Measurements from ENCODE around the gene GLUL.

DNA sequence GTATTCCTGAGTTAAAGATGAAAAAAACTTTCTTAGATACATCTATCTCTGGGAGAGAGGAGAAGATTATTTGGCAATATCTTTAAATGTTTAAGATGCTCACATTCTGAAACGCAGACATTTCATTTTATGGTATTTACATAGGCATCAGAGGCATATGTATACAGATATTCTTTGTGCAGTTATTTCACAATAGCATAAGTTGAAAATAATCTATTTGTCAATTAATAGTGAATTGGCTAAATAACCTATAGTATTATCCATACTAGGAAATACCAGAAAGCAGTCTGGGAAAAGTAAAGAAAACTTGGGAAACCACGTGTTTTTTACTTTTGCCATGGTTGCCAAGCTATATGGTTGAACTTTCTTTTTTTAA lies 35.9 kb downstream of the GLUL start:
- no peak for TF ChIP-seq KDM5A (IDR thresholded peaks at IDR 0.05)
- TF ChIP-seq, protein P1, sequence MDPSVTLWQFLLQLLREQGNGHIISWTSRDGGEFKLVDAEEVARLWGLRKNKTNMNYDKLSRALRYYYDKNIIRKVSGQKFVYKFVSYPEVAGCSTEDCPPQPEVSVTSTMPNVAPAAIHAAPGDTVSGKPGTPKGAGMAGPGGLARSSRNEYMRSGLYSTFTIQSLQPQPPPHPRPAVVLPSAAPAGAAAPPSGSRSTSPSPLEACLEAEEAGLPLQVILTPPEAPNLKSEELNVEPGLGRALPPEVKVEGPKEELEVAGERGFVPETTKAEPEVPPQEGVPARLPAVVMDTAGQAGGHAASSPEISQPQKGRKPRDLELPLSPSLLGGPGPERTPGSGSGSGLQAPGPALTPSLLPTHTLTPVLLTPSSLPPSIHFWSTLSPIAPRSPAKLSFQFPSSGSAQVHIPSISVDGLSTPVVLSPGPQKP (IDR thresholded peaks at IDR 0.05; ENCODE audit: low read depth, low read length) = no peak
